ENCODE measurements around the gene CDK17. TPM values are rescaled to one million over a fixed set of nuclear protein-coding genes. Genes with fewer than 3 reads are reported as not detected.

CDK17 gene
- total and polyA plus RNA-seq, 2 donors (not counting 1 experiment from before 2014, with no cell fraction given): 50.0 to 109 TPM

DNA sequence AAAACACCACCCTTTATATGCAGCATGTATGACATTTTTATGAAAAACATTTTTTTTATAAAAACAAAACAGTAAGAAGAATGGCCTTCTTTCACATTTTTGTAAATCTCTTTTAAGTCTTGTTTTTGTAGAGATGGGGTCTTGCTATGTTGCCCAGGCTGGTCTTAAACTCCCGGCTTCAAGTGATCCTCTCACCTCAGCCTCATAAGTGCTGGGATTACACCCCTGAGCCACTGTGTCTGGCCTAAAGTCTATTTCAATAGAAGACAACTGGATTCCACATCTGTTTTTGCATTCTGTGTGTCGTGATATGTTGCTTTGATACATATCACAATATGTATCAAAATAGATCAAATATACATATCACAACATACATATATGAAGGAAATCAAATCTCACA, 107.1 kb downstream of the CDK17 start:
- Histone ChIP-seq H3K4me3 (replicated peaks in 1 of 4; ENCODE audit: control extremely low read depth in 1 of 4, insufficient read depth in 1 of 4, low read depth in 3 of 4, low read length in 4 of 4) (no peak overlapping the region), H3K27me3 (ENCODE audit: control insufficient read depth, insufficient read depth, low read length) (no peaks in the 10 kb centered on the region), H3K4me2 (ENCODE audit: extremely low read depth, insufficient read depth, low read length) (no peak overlapping the region), H4K20me1 (ENCODE audit: control insufficient read depth, extremely low read depth, insufficient read depth, low read length) (no peaks in the 10 kb centered on the region), H3K9me3 (ENCODE audit: control insufficient read depth, insufficient read depth, low read depth, low read length) (no peaks in the 10 kb centered on the region), H3K36me3 (ENCODE audit: control insufficient read depth, insufficient read depth, low read length) (peaks cover 1% of the 10 kb centered on the region), H3K4me1 (ENCODE audit: control insufficient read depth, extremely low read depth, insufficient read depth, low read length) (no peaks in the 10 kb centered on the region), H3K79me2 (ENCODE audit: control insufficient read depth, insufficient read depth, low read length) (no peaks in the 10 kb centered on the region), H2AFZ (ENCODE audit: low read length) (no peak overlapping the region), H3K9ac (ENCODE audit: insufficient read depth, low read length) (no peak overlapping the region), H3K27ac (ENCODE audit: insufficient read depth, low read length) (no peak overlapping the region)
- DNase-seq (ENCODE audit: low read depth in 2 of 2): no peak
- no peak for TF ChIP-seq EZH2 (IDR thresholded peaks at IDR 0.05; ENCODE audit: low read length, missing control alignments)
- TF ChIP-seq, protein P1, sequence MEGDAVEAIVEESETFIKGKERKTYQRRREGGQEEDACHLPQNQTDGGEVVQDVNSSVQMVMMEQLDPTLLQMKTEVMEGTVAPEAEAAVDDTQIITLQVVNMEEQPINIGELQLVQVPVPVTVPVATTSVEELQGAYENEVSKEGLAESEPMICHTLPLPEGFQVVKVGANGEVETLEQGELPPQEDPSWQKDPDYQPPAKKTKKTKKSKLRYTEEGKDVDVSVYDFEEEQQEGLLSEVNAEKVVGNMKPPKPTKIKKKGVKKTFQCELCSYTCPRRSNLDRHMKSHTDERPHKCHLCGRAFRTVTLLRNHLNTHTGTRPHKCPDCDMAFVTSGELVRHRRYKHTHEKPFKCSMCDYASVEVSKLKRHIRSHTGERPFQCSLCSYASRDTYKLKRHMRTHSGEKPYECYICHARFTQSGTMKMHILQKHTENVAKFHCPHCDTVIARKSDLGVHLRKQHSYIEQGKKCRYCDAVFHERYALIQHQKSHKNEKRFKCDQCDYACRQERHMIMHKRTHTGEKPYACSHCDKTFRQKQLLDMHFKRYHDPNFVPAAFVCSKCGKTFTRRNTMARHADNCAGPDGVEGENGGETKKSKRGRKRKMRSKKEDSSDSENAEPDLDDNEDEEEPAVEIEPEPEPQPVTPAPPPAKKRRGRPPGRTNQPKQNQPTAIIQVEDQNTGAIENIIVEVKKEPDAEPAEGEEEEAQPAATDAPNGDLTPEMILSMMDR (conservative IDR thresholded peaks at IDR 0.05 in 1 of 2, IDR thresholded peaks at IDR 0.05 in 1 of 2; ENCODE audit: low read depth in 1 of 2, low read length in 2 of 2): no peak

DNA sequence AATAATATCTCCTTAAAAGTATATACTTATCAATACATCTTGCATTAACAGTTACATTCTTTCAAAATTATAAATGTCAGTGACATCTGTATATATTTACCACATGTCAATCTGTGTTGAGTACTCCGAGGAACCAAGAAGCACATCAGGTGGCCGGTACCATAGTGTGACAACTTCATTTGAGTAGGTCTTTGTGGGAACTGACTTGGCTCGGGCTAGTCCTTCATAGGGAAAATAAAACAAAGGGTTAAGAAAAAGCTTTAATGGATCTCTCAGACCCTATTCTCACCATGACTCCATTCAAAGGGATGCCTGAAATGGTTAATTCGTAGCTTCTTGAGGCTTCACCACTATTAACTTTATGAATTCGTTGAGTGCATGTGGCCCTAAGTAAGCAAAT, 111.2 kb downstream of the CDK17 start:
- no peaks in the 10 kb centered on the region for H3K9me3 ChIP-seq (ENCODE audit: control insufficient read depth, insufficient read depth, low read depth, low read length)
- peaks cover 8% of the 10 kb centered on the region for H3K36me3 ChIP-seq (ENCODE audit: control insufficient read depth, insufficient read depth, low read length)
- no peaks in the 10 kb centered on the region for H3K27me3 ChIP-seq (ENCODE audit: control insufficient read depth, insufficient read depth, low read length)
- DNase-seq (ENCODE audit: low read depth in 2 of 2): no peak
- H2AFZ ChIP-seq (ENCODE audit: low read length): no peak overlapping the region
- TF ChIP-seq, protein P1 (conservative IDR thresholded peaks at IDR 0.05 in 1 of 2, IDR thresholded peaks at IDR 0.05 in 1 of 2; ENCODE audit: low read depth in 1 of 2, low read length in 2 of 2): no peak
- TF ChIP-seq EZH2 (IDR thresholded peaks at IDR 0.05; ENCODE audit: low read length, missing control alignments): no peak
- H3K27ac ChIP-seq (ENCODE audit: insufficient read depth, low read length): no peak overlapping the region
- no peaks in the 10 kb centered on the region for H3K79me2 ChIP-seq (ENCODE audit: control insufficient read depth, insufficient read depth, low read length)
- H3K4me1 ChIP-seq (ENCODE audit: control insufficient read depth, extremely low read depth, insufficient read depth, low read length): no peaks in the 10 kb centered on the region
- no peaks in the 10 kb centered on the region for H4K20me1 ChIP-seq (ENCODE audit: control insufficient read depth, extremely low read depth, insufficient read depth, low read length)
- no peak overlapping the region for H3K4me3 ChIP-seq (replicated peaks in 1 of 4; ENCODE audit: control extremely low read depth in 1 of 4, insufficient read depth in 1 of 4, low read depth in 3 of 4, low read length in 4 of 4)
- H3K9ac ChIP-seq (ENCODE audit: insufficient read depth, low read length): no peak overlapping the region
- no peak overlapping the region for H3K4me2 ChIP-seq (ENCODE audit: extremely low read depth, insufficient read depth, low read length)

DNA sequence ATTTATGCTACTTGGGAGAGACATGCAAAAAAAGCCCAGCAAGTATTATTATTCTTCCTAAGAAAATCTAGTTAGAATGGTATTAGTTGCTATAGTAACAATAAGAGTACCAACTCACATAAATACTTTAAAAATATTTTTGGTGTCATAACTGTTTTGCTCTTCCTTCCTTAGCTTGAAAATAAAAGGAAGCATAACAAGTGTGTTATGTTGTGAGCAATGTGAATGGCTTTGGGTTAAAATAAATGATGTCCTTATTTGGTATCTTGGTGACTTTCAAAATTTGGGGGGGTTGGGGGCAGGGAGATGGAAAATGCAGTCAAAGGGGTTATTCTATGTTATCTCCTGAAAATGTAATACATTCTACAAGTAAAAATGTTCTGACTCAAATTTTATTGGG, 115.1 kb downstream of the CDK17 start:
- no peak for TF ChIP-seq EZH2 (IDR thresholded peaks at IDR 0.05; ENCODE audit: low read length, missing control alignments)
- TF ChIP-seq, protein P1 (conservative IDR thresholded peaks at IDR 0.05 in 1 of 2, IDR thresholded peaks at IDR 0.05 in 1 of 2; ENCODE audit: low read depth in 1 of 2, low read length in 2 of 2): no peak
- no peaks in the 10 kb centered on the region for H3K27me3 ChIP-seq (ENCODE audit: control insufficient read depth, insufficient read depth, low read length)
- H3K4me1 ChIP-seq (ENCODE audit: control insufficient read depth, extremely low read depth, insufficient read depth, low read length): no peaks in the 10 kb centered on the region
- H4K20me1 ChIP-seq (ENCODE audit: control insufficient read depth, extremely low read depth, insufficient read depth, low read length): no peaks in the 10 kb centered on the region
- no peak overlapping the region for H3K27ac ChIP-seq (ENCODE audit: insufficient read depth, low read length)
- no peak overlapping the region for H2AFZ ChIP-seq (ENCODE audit: low read length)
- H3K4me3 ChIP-seq (replicated peaks in 1 of 4; ENCODE audit: control extremely low read depth in 1 of 4, insufficient read depth in 1 of 4, low read depth in 3 of 4, low read length in 4 of 4): no peak overlapping the region
- H3K9me3 ChIP-seq (ENCODE audit: control insufficient read depth, insufficient read depth, low read depth, low read length): no peaks in the 10 kb centered on the region
- no peak for DNase-seq (ENCODE audit: low read depth in 2 of 2)
- H3K9ac ChIP-seq (ENCODE audit: insufficient read depth, low read length): no peak overlapping the region
- H3K4me2 ChIP-seq (ENCODE audit: extremely low read depth, insufficient read depth, low read length): no peak overlapping the region
- H3K36me3 ChIP-seq (ENCODE audit: control insufficient read depth, insufficient read depth, low read length): peaks cover 7% of the 10 kb centered on the region
- no peaks in the 10 kb centered on the region for H3K79me2 ChIP-seq (ENCODE audit: control insufficient read depth, insufficient read depth, low read length)

All from fibroblast of lung (primary cell).